K562 (cell line): Measurements from ENCODE around the gene CEP131. TPM values are rescaled to one million over a fixed set of nuclear protein-coding genes. Genes with fewer than 3 reads are reported as not detected.

Experiments used
- ATAC-seq: fragments of 200-7000 bp; cut with Tn5 transposase; 3 replicates; pipeline ENCODE4 v1.9.1; 2020; ENCODE audit warnings: moderate library complexity
- BruUV-seq: library from RNA; stranded (reverse); fragments of 400-500 nt; replicated peaks from 2 replicates; lab custom pipeline; 2021; lab: Mats Ljungman, UMichigan
- CTCF ChIA-PET: fragments of 300-600 bp; formaldehyde crosslinking; extraction: SDS; loops from one replicate; lab custom pipeline; 2021; ENCODE audit warnings: low intra/inter-chr PET ratio; lab: Yijun Ruan, JAX
- POLR2A ChIA-PET: fragments of 300-600, 350-650 bp; sonication (Branson Sonifier 250); formaldehyde crosslinking; extraction: SDS; loops from one replicate; lab custom pipeline; 2021; ENCODE audit warnings: antibody characterized with exemption, inconsistent platforms; lab: Yijun Ruan, JAX
- DNase-seq, 4 experiments: peaks; one replicate each; pipeline versions ENCODE4 v3.0.0 to v3.0.0-alpha.2; 2011 to 2018; ENCODE audit warnings: low spot score in 3 of 4, mixed read lengths in 3 of 4; ENCODE audit errors: extremely low read depth in 1 of 4
- FAIRE-seq: peaks from 2 replicates; lab custom pipeline; 2011; peaks lifted over from hg19 to GRCh38; lab: Jason Lieb, UNC
- H2AFZ ChIP-seq: 2 replicates; pipeline ENCODE4 v1.6.0; 2011; ENCODE audit warnings: low read depth, low read length, control low read depth, inconsistent platforms
- H3K27ac ChIP-seq: fragments of 200-600 bp; 3 replicates; pipeline ENCODE4 v1.8.0; 2011; ENCODE audit warnings: low read depth, mild to moderate bottlenecking, control low read depth, inconsistent platforms, low read length, moderate library complexity, mixed read lengths; ENCODE audit errors: extremely low read depth
- H3K27me3 ChIP-seq, 2 experiments: fragments of 300-600 bp in 1 of 2; 2 replicates in 1 of 2; 3 replicates in 1 of 2; pipeline versions ENCODE4 v1.6.0 to v1.8.0; 2011; ENCODE audit warnings: inconsistent platforms in 2 of 2, low read length in 2 of 2, mild to moderate bottlenecking in 1 of 2, mixed read lengths in 1 of 2, moderate library complexity in 1 of 2; ENCODE audit not compliant: control insufficient read depth in 2 of 2, insufficient read depth in 2 of 2
- H3K36me3 ChIP-seq: fragments of 300-600 bp; 3 replicates; pipeline ENCODE4 v1.8.0; 2011; ENCODE audit warnings: mild to moderate bottlenecking, low read length, inconsistent platforms; ENCODE audit not compliant: control insufficient read depth, insufficient read depth
- H3K4me1 ChIP-seq, 2 experiments: fragments of 200-600 bp in 1 of 2; replicated peaks in 1 of 2; 2 replicates in 1 of 2; 3 replicates in 1 of 2; pipeline versions ENCODE4 v1.5.1 to v1.8.0; 2011; ENCODE audit warnings: inconsistent platforms in 2 of 2, low read length in 2 of 2, mild to moderate bottlenecking in 1 of 2, mixed read lengths in 1 of 2, moderate library complexity in 1 of 2; ENCODE audit not compliant: control insufficient read depth in 2 of 2, insufficient read depth in 2 of 2
- H3K4me2 ChIP-seq: 2 replicates; pipeline ENCODE4 v1.6.1; 2011; ENCODE audit warnings: low read length, control low read depth, inconsistent platforms, mixed read lengths; ENCODE audit not compliant: insufficient read depth
- H3K4me3 ChIP-seq: fragments of 200-600 bp; sonication (generic), shearing (Covaris generic); 2 replicates; pipeline ENCODE4 v1.5.1; 2016; ENCODE audit warnings: control low read depth, inconsistent platforms
- H3K79me2 ChIP-seq: fragments of 200-600 bp; 3 replicates; pipeline ENCODE4 v1.8.0; 2011; ENCODE audit warnings: low read length, inconsistent platforms; ENCODE audit not compliant: control insufficient read depth, insufficient read depth
- H3K9ac ChIP-seq, 2 experiments: 2 replicates each; pipeline versions ENCODE4 v1.6.0 to v1.6.1; 2011; ENCODE audit warnings: low read depth in 2 of 2, low read length in 2 of 2, control low read depth in 1 of 2, inconsistent platforms in 1 of 2, mild to moderate bottlenecking in 1 of 2, mixed read lengths in 1 of 2; ENCODE audit not compliant: insufficient read depth in 1 of 2
- H3K9me1 ChIP-seq: one replicate; pipeline ENCODE4 v1.6.0; 2011; ENCODE audit warnings: inconsistent platforms, mild to moderate bottlenecking, low read length, moderate library complexity; ENCODE audit not compliant: control insufficient read depth, insufficient read depth
- H3K9me3 ChIP-seq: replicated peaks from 2 replicates; pipeline ENCODE4 v1.5.1; 2011; ENCODE audit warnings: low read depth, low read length, inconsistent platforms; ENCODE audit not compliant: control insufficient read depth, insufficient read depth
- H4K20me1 ChIP-seq: replicated peaks from 2 replicates; pipeline ENCODE4 v1.6.1; 2011; ENCODE audit warnings: low read length, inconsistent platforms, mixed read lengths; ENCODE audit not compliant: control insufficient read depth, insufficient read depth
- BCL6 ChIP-seq: fragments of 250-450 bp; sonication (Bioruptor Pico); IDR thresholded peaks from 2 replicates; pipeline ENCODE4 v1.4.0; 2020
- CBX1 ChIP-seq: sonication (generic); IDR thresholded peaks from 2 replicates; pipeline ENCODE4 v1.6.1; 2016; ENCODE audit warnings: antibody characterized with exemption, low read depth, mild to moderate bottlenecking
- CTBP1 ChIP-seq: fragments of 450-650 bp; IDR thresholded peaks from 2 replicates; pipeline ENCODE4 v1.6.1; 2016; ENCODE audit warnings: borderline replicate concordance
- DACH1 ChIP-seq: fragments of 450-650 bp; IDR thresholded peaks from 2 replicates; pipeline ENCODE4 v1.6.1; 2018; ENCODE audit not compliant: partially characterized antibody
- DEAF1 ChIP-seq: fragments of 450-650 bp; formaldehyde crosslinking; IDR thresholded peaks from 2 replicates; pipeline ENCODE4 v1.4.0; 2020; ENCODE audit warnings: mild to moderate bottlenecking, moderate library complexity
- ETV6 ChIP-seq, 3 experiments: fragments of 150-350 bp in 1 of 3; sonication (generic) in 1 of 3; formaldehyde crosslinking in 1 of 3; IDR thresholded peaks; 2 replicates each; pipeline versions ENCODE4 v1.6.1 to v1.8.0; 2014 to 2022; ENCODE audit warnings: borderline replicate concordance in 2 of 3, low read depth in 2 of 3, antibody characterized with exemption in 1 of 3, low read length in 1 of 3, mild to moderate bottlenecking in 1 of 3, missing genetic modification reagents in 1 of 3
- GATAD2A ChIP-seq: fragments of 450-650 bp; IDR thresholded peaks from 2 replicates; pipeline ENCODE4 v1.6.1; 2017
- HNRNPUL1 ChIP-seq: fragments of 200-400 bp; formaldehyde crosslinking; IDR thresholded peaks from 2 replicates; pipeline ENCODE4 v1.6.1; 2017; ENCODE audit warnings: low read length
- KLF13 ChIP-seq: fragments of 450-650 bp; IDR thresholded peaks from 2 replicates; pipeline ENCODE4 v1.6.1; 2016; ENCODE audit warnings: missing genetic modification characterization, low read depth, mild to moderate bottlenecking, missing compliant biosample characterization, moderate library complexity, borderline replicate concordance
- KLF16 ChIP-seq: IDR thresholded peaks from 2 replicates; pipeline ENCODE4 v1.6.1; 2016; ENCODE audit warnings: antibody characterized with exemption
- MAFK ChIP-seq: IDR thresholded peaks from 2 replicates; pipeline ENCODE4 v1.6.1; 2011; ENCODE audit warnings: low read length, improper control_type of control experiment
- PML ChIP-seq: IDR thresholded peaks from 2 replicates; pipeline ENCODE4 v1.6.1; 2012; ENCODE audit warnings: low read length, inconsistent platforms
- POLR2G ChIP-seq: fragments of 200-400 bp; formaldehyde crosslinking; IDR thresholded peaks from 2 replicates; pipeline ENCODE4 v1.6.1; 2017; ENCODE audit warnings: low read depth, mild to moderate bottlenecking, antibody characterized with exemption, low read length, moderate library complexity
- PTBP1 ChIP-seq: fragments of 200-400 bp; formaldehyde crosslinking; IDR thresholded peaks from 2 replicates; pipeline ENCODE4 v1.6.1; 2017; ENCODE audit warnings: low read depth, low read length
- SIN3B ChIP-seq: fragments of 450-650 bp; IDR thresholded peaks from 2 replicates; pipeline ENCODE4 v1.6.1; 2017; ENCODE audit warnings: low read depth, mild to moderate bottlenecking, moderate library complexity
- SMAD2 ChIP-seq: fragments of 150-350 bp; IDR thresholded peaks from 2 replicates; pipeline ENCODE4 v1.6.1; 2014; ENCODE audit warnings: low read depth, mild to moderate bottlenecking, low read length
- THRA ChIP-seq: fragments of 450-650 bp; IDR thresholded peaks from 2 replicates; pipeline ENCODE4 v1.6.1; 2017; ENCODE audit warnings: mild to moderate bottlenecking, moderate library complexity
- ZNF12 ChIP-seq: sonication (generic); formaldehyde crosslinking; IDR thresholded peaks from 2 replicates; pipeline ENCODE4 v1.4.0; 2020; ENCODE audit warnings: mild to moderate bottlenecking, missing genetic modification reagents
- ZNF24 ChIP-seq: fragments of 450-650 bp; IDR thresholded peaks from 2 replicates; pipeline ENCODE4 v1.6.1; 2016
- ZNF444 ChIP-seq: fragments of 250-450 bp; sonication (Bioruptor Pico); IDR thresholded peaks from 2 replicates; pipeline ENCODE4 v1.4.0; 2020; ENCODE audit warnings: mild to moderate bottlenecking, moderate library complexity
- ZSCAN32 ChIP-seq: fragments of 450-650 bp; formaldehyde crosslinking; IDR thresholded peaks from 2 replicates; pipeline ENCODE4 v1.4.0; 2020; ENCODE audit warnings: mild to moderate bottlenecking, moderate library complexity
- WGBS: fragments of 100-300 bp; shearing (Covaris generic); methylation state at CpG from one replicate; pipeline ENCODE4 v1.1.6; 2016; ENCODE audit warnings: low coverage, mixed read lengths; ENCODE audit not compliant: insufficient coverage; ENCODE audit errors: missing lambda C conversion rate; 5-methylcytosine and 5-hydroxymethylcytosine counted together
- in situ Hi-C: fragments of 300-500 bp; cut with MboI; formaldehyde crosslinking; loops from 4 replicates; pipeline ENCODE4 v1.15.0; 2018; ENCODE audit warnings: inconsistent platforms, mixed read lengths
- intact Hi-C: fragments of 100-400 bp; cut with micrococcal nuclease; formaldehyde crosslinking; loops from 2 replicates; pipeline ENCODE4 v1.14.2; 2022
- polyA plus RNA-seq, 8 experiments: library from polyadenylated mRNA; depleted of rRNA in 4 of 8; stranded (reverse) in 5 of 8; unstranded in 3 of 8; fragments of >200 nt; fragmentation: Nextera tagmentation in 2 of 8; fragmentation: Illumina TruSeq in 1 of 8; extraction: Ambion mirVana in 2 of 8; extraction: Trizol in 1 of 8; gene quantifications; 2 replicates each; pipeline versions ENCODE4 v1.2.1 to v1.2.3, GENCODE V29; 2011 to 2014; ENCODE audit warnings: inconsistent platforms in 1 of 8, missing spikeins in 1 of 8
- total RNA-seq, 7 experiments: library from RNA; depleted of rRNA in 6 of 7; stranded (reverse); fragments of >200 nt in 6 of 7; fragmentation: Illumina TruSeq in 2 of 7; extraction: Trizol in 2 of 7; gene quantifications; 2 replicates each; pipeline versions ENCODE4 v1.2.1 to v1.2.3, GENCODE V29; 2011 to 2021; ENCODE audit warnings: low replicate concordance in 1 of 7

The CEP131 gene
- total and polyA plus RNA-seq, 9 of the 15 experiments (the other 6 are each of a cell fraction or from before 2014, with no cell fraction given) = 0.24 to 21.2 (median 2.3) TPM

GRCh38 chr17:81222906-81223761 lies at the start of gene CEP131 (continued):
- TF ChIP-seq KLF13 = no peak

- in situ Hi-C loops (no loop called here), intact Hi-C loops (no loop called here)
- no peak overlapping the region for H3K4me3 ChIP-seq
- no peaks in the 10 kb centered on the region for H3K79me2 ChIP-seq
- H3K4me1 ChIP-seq = peaks cover 2 to 19% of the 10 kb centered on the region in 2 experiments; a peak in 3 of 5 replicates
- H3K27me3 ChIP-seq = no peaks in the 10 kb centered on the region
- H3K9me1 ChIP-seq = no peaks in the 10 kb centered on the region
- FAIRE-seq (no peak), ATAC-seq (no peak), DNase-seq (no peak)
- H3K4me2 ChIP-seq = no peak overlapping the region
- H3K9ac ChIP-seq = peak overlapping the region in 1 of 2 experiments; percentile 12; a peak in 1 of 4 replicates
- TF ChIP-seq ZSCAN32 (CRISPR knock-in tag) = no peak
- no peak for TF ChIP-seq PTBP1
- no peak for TF ChIP-seq KLF16
- no peak for TF ChIP-seq MAFK
- TF ChIP-seq ZNF444 (CRISPR knock-in tag) = no peak
- no peak for TF ChIP-seq SMAD2
- TF ChIP-seq THRA = no peak
- no peak for TF ChIP-seq BCL6 (CRISPR knock-in tag)
- no peak; the same call in 1 of the 2 replicates for TF ChIP-seq POLR2G
- TF ChIP-seq ZNF24 = no peak
- TF ChIP-seq CTBP1 = no peak
- no peak for TF ChIP-seq DACH1
- TF ChIP-seq CBX1 = no peak
- no peak for TF ChIP-seq GATAD2A
- no peak for TF ChIP-seq SIN3B
- TF ChIP-seq ZNF12 (CRISPR knock-in tag) = no peak
- no peak for TF ChIP-seq HNRNPUL1
- TF ChIP-seq DEAF1 (CRISPR knock-in tag) = no peak
- TF ChIP-seq ETV6 (IDR thresholded peaks at IDR 0.05; ENCODE audit: borderline replicate concordance in 1 of 2, low read depth in 2 of 2, low read length in 1 of 2) = no peak
- TF ChIP-seq ETV6 (CRISPR knock-in tag; IDR thresholded peaks at IDR 0.05; ENCODE audit: borderline replicate concordance) = no peak
- TF ChIP-seq PML = no peak
- 75% methylated on average over 8 of the region's 12 CpGs for WGBS
- BruUV-seq = no TSS peak
- CTCF ChIA-PET = no interaction called here
- no peaks in the 10 kb centered on the region for H3K9me3 ChIP-seq
- POLR2A ChIA-PET = interaction anchor here (0.8 kb wide), 1 partner anchor 18 kb away, joined by 3 read pairs; no protein-coding TSS in a partner anchor
- H4K20me1 ChIP-seq = no peaks in the 10 kb centered on the region
- no peak overlapping the region for H3K27ac ChIP-seq
- no peak overlapping the region for H2AFZ ChIP-seq
- H3K36me3 ChIP-seq = peaks cover 68% of the 10 kb centered on the region; the same call in 2 of the 3 replicates
These were observed 48.5 kb upstream of the CEP131 start for GRCh38 chr17:81271226-81271625.
